ENCODE measurements around the gene EFNA5.
A peak's percentile ranks its signal among the peaks of the same experiment; 100 is the strongest.

EFNA5 gene

DNA sequence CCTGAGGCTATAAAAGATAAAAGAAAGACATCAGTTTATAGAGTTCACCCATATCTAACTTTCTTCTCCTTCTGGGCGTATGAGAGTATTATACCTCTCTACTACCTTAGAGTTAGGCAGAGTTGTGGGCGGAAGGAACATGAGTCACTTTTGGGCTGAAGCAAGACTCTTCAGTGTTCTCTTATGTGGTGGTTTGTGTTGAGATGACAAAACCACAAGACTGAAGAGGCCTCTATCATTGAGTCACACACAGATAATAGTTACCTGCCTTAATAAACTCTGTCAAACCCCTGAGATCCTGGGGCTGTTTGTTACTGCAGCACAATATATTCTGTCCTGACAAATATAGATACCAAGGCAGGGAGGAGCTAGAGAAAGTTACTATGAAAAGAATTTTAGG is 184.2 kb downstream of the EFNA5 start:
- TF ChIP-seq, protein P1, sequence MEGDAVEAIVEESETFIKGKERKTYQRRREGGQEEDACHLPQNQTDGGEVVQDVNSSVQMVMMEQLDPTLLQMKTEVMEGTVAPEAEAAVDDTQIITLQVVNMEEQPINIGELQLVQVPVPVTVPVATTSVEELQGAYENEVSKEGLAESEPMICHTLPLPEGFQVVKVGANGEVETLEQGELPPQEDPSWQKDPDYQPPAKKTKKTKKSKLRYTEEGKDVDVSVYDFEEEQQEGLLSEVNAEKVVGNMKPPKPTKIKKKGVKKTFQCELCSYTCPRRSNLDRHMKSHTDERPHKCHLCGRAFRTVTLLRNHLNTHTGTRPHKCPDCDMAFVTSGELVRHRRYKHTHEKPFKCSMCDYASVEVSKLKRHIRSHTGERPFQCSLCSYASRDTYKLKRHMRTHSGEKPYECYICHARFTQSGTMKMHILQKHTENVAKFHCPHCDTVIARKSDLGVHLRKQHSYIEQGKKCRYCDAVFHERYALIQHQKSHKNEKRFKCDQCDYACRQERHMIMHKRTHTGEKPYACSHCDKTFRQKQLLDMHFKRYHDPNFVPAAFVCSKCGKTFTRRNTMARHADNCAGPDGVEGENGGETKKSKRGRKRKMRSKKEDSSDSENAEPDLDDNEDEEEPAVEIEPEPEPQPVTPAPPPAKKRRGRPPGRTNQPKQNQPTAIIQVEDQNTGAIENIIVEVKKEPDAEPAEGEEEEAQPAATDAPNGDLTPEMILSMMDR (IDR thresholded peaks at IDR 0.05; ENCODE audit: low read depth, low read length) = no peak
- DNase-seq (ENCODE audit: low read depth, low spot score) = peak; percentile 39
- in situ Hi-C loops (cut with HindIII; ENCODE audit: low sequenced_read_pairs) = no loop called here
- H3K4me3 ChIP-seq (ENCODE audit: low read depth, low read length) = no peak overlapping the region

DNA sequence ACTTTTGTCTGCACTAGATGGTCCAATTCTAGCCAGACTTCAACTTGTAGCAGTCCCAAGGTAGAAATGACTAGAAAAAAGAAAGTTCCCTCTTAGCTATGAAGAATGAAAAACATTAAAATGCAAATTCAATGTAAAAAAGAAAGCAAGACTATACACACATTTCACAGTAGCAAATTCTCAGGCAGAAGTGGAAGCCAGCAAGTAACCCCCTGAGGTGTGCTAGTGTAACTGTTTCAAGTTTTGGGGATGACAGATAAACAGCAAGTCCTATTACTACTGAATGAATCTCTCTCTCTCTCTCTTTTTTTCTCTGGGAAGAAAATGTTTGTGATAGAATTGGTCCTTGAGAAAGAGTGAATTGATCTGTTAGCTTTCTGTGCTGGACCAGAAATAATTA is 185.6 kb downstream of the EFNA5 start:
- no peak overlapping the region for H3K4me3 ChIP-seq (ENCODE audit: low read depth, low read length)
- in situ Hi-C loops (cut with HindIII; ENCODE audit: low sequenced_read_pairs) = no loop called here
- DNase-seq (ENCODE audit: low read depth, low spot score) = no peak
- TF ChIP-seq, protein P1 (IDR thresholded peaks at IDR 0.05; ENCODE audit: low read depth, low read length) = no peak

DNA sequence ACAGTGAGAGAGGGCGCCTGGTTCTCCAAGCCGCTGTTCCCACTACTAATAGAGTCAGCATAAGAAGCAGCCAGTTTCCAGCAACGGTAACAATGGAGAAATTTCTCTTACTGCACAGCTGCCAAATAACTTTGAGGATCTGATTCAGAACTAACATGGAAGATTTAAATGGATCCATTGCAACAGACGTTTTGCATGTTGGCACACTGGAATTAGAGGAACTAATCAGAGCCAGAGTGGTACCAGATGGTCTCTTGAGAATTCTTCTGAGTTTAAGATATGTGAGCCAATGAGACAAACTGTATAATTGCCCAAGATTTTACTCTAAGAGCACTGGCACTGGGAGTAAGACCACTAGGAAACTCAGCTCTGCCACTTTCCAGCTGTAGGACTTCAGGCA is 186.5 kb downstream of the EFNA5 start:
- in situ Hi-C loops (cut with HindIII; ENCODE audit: low sequenced_read_pairs) = no loop called here
- no peak overlapping the region for H3K4me3 ChIP-seq (ENCODE audit: low read depth, low read length)
- DNase-seq (ENCODE audit: low read depth, low spot score) = no peak
- TF ChIP-seq, protein P1 (IDR thresholded peaks at IDR 0.05; ENCODE audit: low read depth, low read length) = no peak

DNA sequence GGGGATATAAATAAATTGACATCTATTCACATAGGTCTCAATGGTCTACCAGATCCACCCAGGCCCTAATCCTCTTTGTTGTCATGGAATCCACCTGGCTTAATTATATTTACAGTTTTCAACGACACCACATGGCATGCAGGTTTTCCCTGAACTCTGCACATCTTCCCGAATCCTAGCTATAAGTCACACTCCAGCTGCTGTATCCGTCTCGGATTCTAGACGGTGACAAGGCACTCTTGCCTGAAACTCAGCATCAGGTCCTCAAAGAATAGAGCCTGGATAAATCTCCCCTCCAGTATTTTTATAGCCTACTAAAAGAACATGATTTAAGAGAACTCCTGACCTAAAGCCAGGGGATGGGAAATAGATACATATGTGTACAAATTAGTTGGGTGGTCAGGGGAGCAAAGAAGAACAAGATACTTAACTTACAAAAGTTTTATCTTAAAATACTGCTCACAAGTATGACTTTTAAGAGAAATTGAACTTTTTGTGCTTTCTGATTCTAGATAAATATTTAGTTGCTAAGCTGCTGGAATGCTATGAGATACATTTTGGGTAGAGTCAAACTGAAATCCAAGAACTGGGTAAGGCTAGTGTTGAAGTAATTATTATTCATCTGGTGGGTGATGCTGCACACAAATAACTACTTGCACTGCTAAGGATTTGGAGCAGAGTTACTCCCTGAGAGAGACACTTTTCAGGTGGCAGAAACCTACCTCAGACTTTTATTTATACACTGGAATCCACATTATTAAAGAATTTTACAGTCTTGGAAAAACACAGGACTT is 187.3 kb downstream of the EFNA5 start:
- TF ChIP-seq, protein P1 (IDR thresholded peaks at IDR 0.05; ENCODE audit: low read depth, low read length) = no peak
- no peak for DNase-seq (ENCODE audit: low read depth, low spot score)
- in situ Hi-C loops (cut with HindIII; ENCODE audit: low sequenced_read_pairs) = no loop called here
- H3K4me3 ChIP-seq (ENCODE audit: low read depth, low read length) = no peak overlapping the region

DNA sequence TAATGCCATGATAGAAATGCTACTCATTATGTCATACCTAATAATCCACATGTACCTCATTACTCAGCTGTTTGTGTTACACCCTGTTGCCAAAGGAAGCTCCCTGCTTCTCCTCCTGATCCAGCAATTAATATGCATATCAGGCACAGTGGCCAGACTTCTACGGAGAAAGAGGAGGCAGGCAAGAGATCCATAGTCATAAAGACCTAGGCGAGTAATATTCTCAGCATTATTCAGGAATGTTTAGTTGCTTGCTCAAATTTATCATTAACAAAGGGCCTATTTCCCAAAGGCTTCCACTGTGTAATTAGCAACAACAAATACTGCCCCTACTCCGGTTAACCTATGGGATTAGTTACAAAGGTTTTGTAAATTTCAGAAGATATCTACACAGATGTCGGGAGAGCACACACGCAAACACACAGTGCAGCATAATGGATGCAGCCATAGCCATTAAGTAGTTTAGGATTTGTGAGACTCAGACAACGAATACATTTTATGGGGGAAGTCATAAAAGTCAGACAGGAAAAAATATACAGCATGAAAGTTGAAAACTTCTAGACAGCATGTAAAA is 192.6 kb downstream of the EFNA5 start:
- DNase-seq (ENCODE audit: low read depth, low spot score) = no peak
- in situ Hi-C loops (cut with HindIII; ENCODE audit: low sequenced_read_pairs) = no loop called here
- H3K4me3 ChIP-seq (ENCODE audit: low read depth, low read length) = no peak overlapping the region
- TF ChIP-seq, protein P1 (IDR thresholded peaks at IDR 0.05; ENCODE audit: low read depth, low read length) = no peak

DNA sequence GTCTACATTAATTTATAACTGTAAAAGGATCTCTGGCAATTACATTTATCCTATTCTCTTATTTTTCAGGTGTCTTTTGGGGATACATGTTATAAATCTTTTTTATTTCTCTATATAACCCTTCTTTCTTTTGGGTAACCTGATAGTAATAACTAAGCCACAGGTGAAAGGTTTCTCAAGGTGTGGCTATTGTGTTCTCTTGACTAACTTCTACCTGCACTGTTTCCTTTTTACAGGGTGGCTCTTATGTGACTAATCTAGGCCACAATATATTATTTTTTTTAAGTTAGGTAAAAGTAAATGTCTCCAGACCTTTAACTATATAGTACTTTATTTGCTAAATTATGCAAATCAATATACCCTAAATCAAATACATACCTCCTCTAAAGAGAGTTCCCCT is 193.2 kb downstream of the EFNA5 start:
- in situ Hi-C loops (cut with HindIII; ENCODE audit: low sequenced_read_pairs) = no loop called here
- TF ChIP-seq, protein P1 (IDR thresholded peaks at IDR 0.05; ENCODE audit: low read depth, low read length) = no peak
- H3K4me3 ChIP-seq (ENCODE audit: low read depth, low read length) = no peak overlapping the region
- DNase-seq (ENCODE audit: low read depth, low spot score) = no peak
